ENCODE results near the gene MBD3L4.
"Not testable (repeated sequence)": the region's sequence is repeated elsewhere in the genome, so short reads cannot be mapped to it uniquely, and the experiment has no call there.

Gene MBD3L4

GRCh38 chr19:7059977-7060376 is 20.0 kb upstream of the MBD3L4 start:
- H3K27me3 Mint-ChIP-seq, H3K36me3 Mint-ChIP-seq, H3K4me1 Mint-ChIP-seq, H3K9me3 Mint-ChIP-seq, CTCF ChIA-PET, H3K27ac Mint-ChIP-seq, H3K4me3 Mint-ChIP-seq, DNase-seq: not testable (repeated sequence)

- H3K27ac Mint-ChIP-seq, H3K27me3 Mint-ChIP-seq, H3K9me3 Mint-ChIP-seq, DNase-seq, H3K4me3 Mint-ChIP-seq, H3K4me1 Mint-ChIP-seq, H3K36me3 Mint-ChIP-seq, CTCF ChIA-PET: not testable (repeated sequence)
Observed at GRCh38 chr19:7058576-7058975, 18.6 kb upstream of the MBD3L4 start, which contains the start of gene MBD3L3. TSS of gene MBD3L3 (minus strand) at chr19:7058676. CDS start at chr19:7058605, 71 bp downstream.

- H3K27me3 Mint-ChIP-seq, H3K36me3 Mint-ChIP-seq, H3K9me3 Mint-ChIP-seq, H3K4me3 Mint-ChIP-seq, DNase-seq, CTCF ChIA-PET, H3K4me1 Mint-ChIP-seq, H3K27ac Mint-ChIP-seq: not testable (repeated sequence)
Observed at GRCh38 chr19:7056371-7056770, 16.4 kb upstream of the MBD3L4 start.

- H3K27ac Mint-ChIP-seq, H3K36me3 Mint-ChIP-seq, CTCF ChIA-PET, DNase-seq, H3K9me3 Mint-ChIP-seq, H3K4me3 Mint-ChIP-seq, H3K4me1 Mint-ChIP-seq, H3K27me3 Mint-ChIP-seq: not testable (repeated sequence)
Observed at GRCh38 chr19:7055679-7056078, 15.7 kb upstream of the MBD3L4 start.

- H3K9me3 Mint-ChIP-seq, H3K4me3 Mint-ChIP-seq, H3K4me1 Mint-ChIP-seq, H3K27ac Mint-ChIP-seq, CTCF ChIA-PET, DNase-seq, H3K27me3 Mint-ChIP-seq, H3K36me3 Mint-ChIP-seq: not testable (repeated sequence)
Observed at GRCh38 chr19:7054635-7055368, 14.8 kb upstream of the MBD3L4 start.

- H3K27me3 Mint-ChIP-seq, H3K36me3 Mint-ChIP-seq, H3K27ac Mint-ChIP-seq, H3K4me3 Mint-ChIP-seq, H3K4me1 Mint-ChIP-seq, H3K9me3 Mint-ChIP-seq, CTCF ChIA-PET: not testable (repeated sequence)
- DNase-seq: peak; percentile 32
Observed at GRCh38 chr19:7052896-7053295, 12.9 kb upstream of the MBD3L4 start.

- H3K27me3 Mint-ChIP-seq, H3K36me3 Mint-ChIP-seq, CTCF ChIA-PET, H3K27ac Mint-ChIP-seq, H3K9me3 Mint-ChIP-seq, H3K4me3 Mint-ChIP-seq, DNase-seq, H3K4me1 Mint-ChIP-seq: not testable (repeated sequence)
Observed at GRCh38 chr19:7051421-7051820, 11.4 kb upstream of the MBD3L4 start.

- H3K36me3 Mint-ChIP-seq, DNase-seq, H3K27ac Mint-ChIP-seq, CTCF ChIA-PET, H3K4me1 Mint-ChIP-seq, H3K9me3 Mint-ChIP-seq, H3K27me3 Mint-ChIP-seq, H3K4me3 Mint-ChIP-seq: not testable (repeated sequence)
Observed at GRCh38 chr19:7049021-7049420, 9.0 kb upstream of the MBD3L4 start, which contains the start of gene MBD3L2. TSS of gene MBD3L2 (plus strand) at chr19:7049321. CDS start at chr19:7049374, 53 bp downstream.

- H3K4me1 Mint-ChIP-seq, H3K4me3 Mint-ChIP-seq, H3K27ac Mint-ChIP-seq, DNase-seq, H3K36me3 Mint-ChIP-seq, H3K27me3 Mint-ChIP-seq, CTCF ChIA-PET, H3K9me3 Mint-ChIP-seq: not testable (repeated sequence)
Observed at GRCh38 chr19:7041563-7041962, 1.6 kb upstream of the MBD3L4 start.

GRCh38 chr19:7030278-7030677 is 9.7 kb downstream of the MBD3L4 start, which contains the start of gene MBD3L5:
TSS of gene MBD3L5 (plus strand) at chr19:7030578. CDS start at chr19:7030612, 34 bp downstream.
- DNase-seq, H3K36me3 Mint-ChIP-seq, H3K4me1 Mint-ChIP-seq, H3K27ac Mint-ChIP-seq, CTCF ChIA-PET, H3K27me3 Mint-ChIP-seq, H3K9me3 Mint-ChIP-seq, H3K4me3 Mint-ChIP-seq: not testable (repeated sequence)

GRCh38 chr19:7028790-7029189 is 11.2 kb downstream of the MBD3L4 start:
- not testable (repeated sequence) for H3K4me1 Mint-ChIP-seq

GRCh38 chr19:7021331-7021730 is 18.6 kb downstream of the MBD3L4 start, which contains the start of gene MBD3L2B:
TSS of gene MBD3L2B (minus strand) at chr19:7021431. CDS start at chr19:7021397, 34 bp downstream.
- DNase-seq, H3K4me3 Mint-ChIP-seq, H3K9me3 Mint-ChIP-seq, H3K4me1 Mint-ChIP-seq, H3K36me3 Mint-ChIP-seq, H3K27ac Mint-ChIP-seq, CTCF ChIA-PET, H3K27me3 Mint-ChIP-seq: not testable (repeated sequence)

More at GRCh38 chr19:7028790-7029189, 11.2 kb downstream of the MBD3L4 start:
- H3K27ac Mint-ChIP-seq, H3K4me3 Mint-ChIP-seq, DNase-seq, H3K27me3 Mint-ChIP-seq, CTCF ChIA-PET, H3K9me3 Mint-ChIP-seq, H3K36me3 Mint-ChIP-seq: not testable (repeated sequence)

GRCh38 chr19:7018828-7019227 is 21.2 kb downstream of the MBD3L4 start:
- Mint-ChIP-seq H3K27me3 (no peaks in the 10 kb centered on the region), H3K4me3 (no peak overlapping the region), H3K36me3 (no peaks in the 10 kb centered on the region), H3K9me3 (no peaks in the 10 kb centered on the region), H3K4me1 (peaks cover 2% of the 10 kb centered on the region), H3K27ac (no peak overlapping the region)
- CTCF ChIA-PET: no interaction called here
- no peak for DNase-seq

GRCh38 chr19:7013678-7014077 is 26.3 kb downstream of the MBD3L4 start:
- Mint-ChIP-seq H3K4me3 (no peak overlapping the region), H3K27me3 (no peaks in the 10 kb centered on the region), H3K36me3 (no peaks in the 10 kb centered on the region), H3K27ac (no peak overlapping the region), H3K4me1 (peaks cover 21% of the 10 kb centered on the region), H3K9me3 (peaks cover 6% of the 10 kb centered on the region)
- CTCF ChIA-PET: no interaction called here
- DNase-seq: no peak

- DNase-seq: no peak
- peaks cover 30% of the 10 kb centered on the region for H3K4me1 Mint-ChIP-seq
- H3K4me3 Mint-ChIP-seq: no peak overlapping the region
- peaks cover 6% of the 10 kb centered on the region for H3K9me3 Mint-ChIP-seq
- no peaks in the 10 kb centered on the region for H3K36me3 Mint-ChIP-seq
- CTCF ChIA-PET: no interaction called here
- no peaks in the 10 kb centered on the region for H3K27me3 Mint-ChIP-seq
- H3K27ac Mint-ChIP-seq: no peak overlapping the region
Observed at GRCh38 chr19:7010722-7011593, 29.0 kb downstream of the MBD3L4 start.

Data from activated naive CD4-positive, alpha-beta T cell treated with anti-CD3 and anti-CD28 coated beads, Interleukin-2, amount 10 ng/mL, durations not matched to agents 7 days and 5 days (primary cell).